Gastroesophageal sphincter (tissue), 4 donors: ENCODE measurements around the gene PPP2R2B. TPM values are rescaled to one million over a fixed set of nuclear protein-coding genes. Genes with fewer than 3 reads are reported as not detected.

Experiments used
- ATAC-seq: fragments of 150-250 bp; one replicate; pipeline ENCODE4 v1.9.1; 2016; ENCODE audit warnings: mild to moderate bottlenecking, moderate library complexity
- H3K27ac ChIP-seq, 4 donors: fragments of 200-600 bp; sonication (generic) in 3 of 4; 1 replicate in 3 of 4; 2 replicates in 1 of 4; pipeline ENCODE4 v1.5.1; 2016 to 2019
- H3K27me3 ChIP-seq: fragments of 200-600 bp; sonication (generic); one replicate; pipeline ENCODE4 v1.5.1; 2019
- H3K36me3 ChIP-seq, 2 donors: fragments of 200-600 bp; sonication (generic); one replicate each; pipeline ENCODE4 v1.5.1; 2019; ENCODE audit warnings: control low read depth in 1 of 2
- H3K4me1 ChIP-seq, 3 donors: fragments of 200-600 bp; sonication (generic); 1 replicate in 2 of 3; 2 replicates in 1 of 3; pipeline ENCODE4 v1.5.1; 2016 to 2019; ENCODE audit warnings: control low read depth in 2 of 3
- H3K4me3 ChIP-seq, 2 donors: fragments of 200-600 bp; sonication (generic); one replicate each; pipeline ENCODE4 v1.5.1; 2019; ENCODE audit warnings: mild to moderate bottlenecking in 1 of 2, moderate library complexity in 1 of 2
- H3K9me3 ChIP-seq, 3 donors: fragments of 200-600 bp; sonication (generic); one replicate each; pipeline ENCODE4 v1.5.1; 2017 to 2019; ENCODE audit warnings: control low read depth in 2 of 3
- EP300 ChIP-seq: sonication (generic); formaldehyde crosslinking; IDR thresholded peaks from one replicate; pipeline ENCODE4 v1.6.1; 2017; ENCODE audit warnings: antibody characterized with exemption, mild to moderate bottlenecking
- POLR2A ChIP-seq, 2 donors: fragments of 450-650 bp; IDR thresholded peaks; one replicate each; pipeline ENCODE4 v1.6.1; 2017; ENCODE audit warnings: antibody characterized with exemption in 2 of 2, mild to moderate bottlenecking in 2 of 2, moderate library complexity in 1 of 2
- POLR2AphosphoS5 ChIP-seq: sonication (generic); formaldehyde crosslinking; IDR thresholded peaks from one replicate; pipeline ENCODE4 v1.6.1; 2017; ENCODE audit warnings: antibody characterized with exemption
- WGBS, 2 donors: methylation state at CpG; one replicate each; pipeline ENCODE4 v1.1.5; 2018; ENCODE audit warnings: low coverage in 1 of 2; 5-methylcytosine and 5-hydroxymethylcytosine counted together
- total RNA-seq, 4 donors: library from RNA; depleted of rRNA; stranded (reverse); fragments of >200 nt; gene quantifications; one replicate each; pipeline ENCODE4 v1.1.0, GENCODE V29; 2016
- TF ChIP-seq, protein P1 (sequence below), 4 experiments: fragments of 200-600 bp in 2 of 4; fragments of 450-650 bp in 2 of 4; sonication (generic) in 1 of 4; IDR thresholded peaks; one replicate each; pipeline ENCODE4 v1.5.1; 2017 to 2019; ENCODE audit warnings: antibody characterized with exemption in 4 of 4, mild to moderate bottlenecking in 2 of 4, moderate library complexity in 2 of 4

Gene PPP2R2B
- total RNA-seq, 4 donors from 2014 or later, result 1.0 to 3.0 (median 2.3) TPM

GRCh38 chr5:146690880-146691355 is 187.6 kb downstream of the PPP2R2B start:
- no peak overlapping the region for H3K4me3 ChIP-seq
- no peaks in the 10 kb centered on the region for H3K36me3 ChIP-seq
- no peak for ATAC-seq
- TF ChIP-seq POLR2A (IDR thresholded peaks at IDR 0.05) (no peak), EP300 (no peak), POLR2AphosphoS5 (no peak)
- TF ChIP-seq, protein P1, sequence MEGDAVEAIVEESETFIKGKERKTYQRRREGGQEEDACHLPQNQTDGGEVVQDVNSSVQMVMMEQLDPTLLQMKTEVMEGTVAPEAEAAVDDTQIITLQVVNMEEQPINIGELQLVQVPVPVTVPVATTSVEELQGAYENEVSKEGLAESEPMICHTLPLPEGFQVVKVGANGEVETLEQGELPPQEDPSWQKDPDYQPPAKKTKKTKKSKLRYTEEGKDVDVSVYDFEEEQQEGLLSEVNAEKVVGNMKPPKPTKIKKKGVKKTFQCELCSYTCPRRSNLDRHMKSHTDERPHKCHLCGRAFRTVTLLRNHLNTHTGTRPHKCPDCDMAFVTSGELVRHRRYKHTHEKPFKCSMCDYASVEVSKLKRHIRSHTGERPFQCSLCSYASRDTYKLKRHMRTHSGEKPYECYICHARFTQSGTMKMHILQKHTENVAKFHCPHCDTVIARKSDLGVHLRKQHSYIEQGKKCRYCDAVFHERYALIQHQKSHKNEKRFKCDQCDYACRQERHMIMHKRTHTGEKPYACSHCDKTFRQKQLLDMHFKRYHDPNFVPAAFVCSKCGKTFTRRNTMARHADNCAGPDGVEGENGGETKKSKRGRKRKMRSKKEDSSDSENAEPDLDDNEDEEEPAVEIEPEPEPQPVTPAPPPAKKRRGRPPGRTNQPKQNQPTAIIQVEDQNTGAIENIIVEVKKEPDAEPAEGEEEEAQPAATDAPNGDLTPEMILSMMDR (IDR thresholded peaks at IDR 0.05), result no peak
- H3K27me3 ChIP-seq, result no peaks in the 10 kb centered on the region
- WGBS, 2 donors, result 60 to 71% methylated on average over 2 to 6 of the region's 6 CpGs
- H3K9me3 ChIP-seq, result no peaks in the 10 kb centered on the region
- H3K27ac ChIP-seq, result no peak overlapping the region
- no peaks in the 10 kb centered on the region for H3K4me1 ChIP-seq

DNA sequence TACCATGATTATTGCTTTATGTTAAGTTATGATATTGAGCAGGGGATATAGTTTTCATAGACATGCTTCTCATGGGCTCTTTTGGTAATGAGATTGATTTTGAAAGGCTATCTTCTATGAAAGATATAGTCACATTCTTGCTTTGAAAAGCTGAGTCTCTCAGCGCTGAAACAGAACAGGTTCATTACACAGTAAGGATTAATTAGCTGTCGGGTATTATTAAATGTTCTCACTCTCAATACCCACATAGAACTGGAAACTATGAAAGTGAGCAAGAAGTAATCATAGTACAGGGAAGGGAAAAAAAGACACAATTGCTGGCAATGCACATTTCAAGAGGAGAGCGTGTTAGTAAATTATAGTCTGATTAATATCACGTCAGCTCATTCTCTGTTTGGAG is 190.9 kb downstream of the PPP2R2B start:
- H3K27me3 ChIP-seq, result no peaks in the 10 kb centered on the region
- no peak overlapping the region for H3K4me3 ChIP-seq
- H3K9me3 ChIP-seq, result no peaks in the 10 kb centered on the region
- TF ChIP-seq, protein P1 (IDR thresholded peaks at IDR 0.05), result no peak
- TF ChIP-seq POLR2A (IDR thresholded peaks at IDR 0.05) (no peak), POLR2AphosphoS5 (no peak), EP300 (no peak)
- ATAC-seq, result no peak
- WGBS, 2 donors, result 7 to 32% methylated on average over 3 to 4 of the region's 4 CpGs
- H3K27ac ChIP-seq, result no peak overlapping the region
- H3K4me1 ChIP-seq, result no peaks in the 10 kb centered on the region
- H3K36me3 ChIP-seq, result no peaks in the 10 kb centered on the region

- no peak for TF ChIP-seq EP300
- TF ChIP-seq, protein P1 (IDR thresholded peaks at IDR 0.05), result no peak
- no peak for TF ChIP-seq POLR2AphosphoS5
- TF ChIP-seq POLR2A (IDR thresholded peaks at IDR 0.05), result no peak
- no peak for ATAC-seq
- Histone ChIP-seq H3K27me3 (no peaks in the 10 kb centered on the region), H3K36me3 (no peaks in the 10 kb centered on the region), H3K4me1 (no peaks in the 10 kb centered on the region), H3K9me3 (no peaks in the 10 kb centered on the region), H3K27ac (no peak overlapping the region), H3K4me3 (no peak overlapping the region)
- WGBS, 2 donors, result 78 to 88% methylated on average over 5 of the region's 5 CpGs
These were observed 194.7 kb downstream of the PPP2R2B start for GRCh38 chr5:146683861-146684260.

GRCh38 chr5:146682899-146683532 is 195.5 kb downstream of the PPP2R2B start:
- Histone ChIP-seq H3K27me3 (no peaks in the 10 kb centered on the region), H3K27ac (no peak overlapping the region), H3K4me3 (no peak overlapping the region), H3K36me3 (no peaks in the 10 kb centered on the region), H3K4me1 (no peaks in the 10 kb centered on the region), H3K9me3 (no peaks in the 10 kb centered on the region)
- ATAC-seq, result no peak
- no peak for TF ChIP-seq POLR2AphosphoS5
- no peak for TF ChIP-seq POLR2A (IDR thresholded peaks at IDR 0.05)
- no peak for TF ChIP-seq EP300
- TF ChIP-seq, protein P1 (IDR thresholded peaks at IDR 0.05), result no peak
- WGBS, 2 donors, result 56 to 83% methylated on average over 5 of the region's 5 CpGs

DNA sequence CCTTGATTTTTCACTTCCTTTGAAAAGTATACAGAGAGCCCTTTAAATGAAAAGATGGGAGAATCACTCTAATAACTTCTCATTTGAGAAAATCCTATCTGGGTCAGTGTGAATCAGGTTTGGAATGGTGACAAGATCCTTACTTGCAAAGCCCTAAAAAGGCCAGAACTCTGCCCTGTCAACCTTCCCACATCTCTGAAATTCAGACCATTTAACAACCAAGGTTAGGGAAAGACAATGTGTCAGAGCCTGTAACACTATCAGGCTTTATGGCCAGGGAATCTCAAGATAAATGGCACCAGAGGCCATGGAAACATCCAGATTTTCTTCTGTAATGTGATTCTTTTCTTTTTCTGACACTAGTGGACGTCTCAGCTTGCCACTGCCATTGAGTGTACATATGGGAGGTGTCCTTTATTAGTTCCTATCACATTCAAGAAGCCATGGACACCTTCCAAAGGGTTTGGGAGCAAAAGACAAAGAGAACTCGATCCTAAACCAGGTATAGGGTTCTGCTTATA is 196.9 kb downstream of the PPP2R2B start:
- Histone ChIP-seq H3K36me3 (no peaks in the 10 kb centered on the region), H3K9me3 (no peaks in the 10 kb centered on the region), H3K27me3 (peaks cover 1% of the 10 kb centered on the region), H3K4me3 (no peak overlapping the region), H3K4me1 (no peaks in the 10 kb centered on the region), H3K27ac (no peak overlapping the region)
- ATAC-seq, result no peak
- TF ChIP-seq POLR2AphosphoS5 (no peak), POLR2A (IDR thresholded peaks at IDR 0.05) (no peak), EP300 (no peak)
- TF ChIP-seq, protein P1 (IDR thresholded peaks at IDR 0.05), result no peak
- WGBS, 2 donors, result 61% methylated on average over 2 of the region's 2 CpGs; no CpG with 5 or more reads in 1 of the 2 donors
